ENCODE data around the gene APOO.

The APOO gene

GRCh38 chrX:23907498-23908218 lies at the start of gene APOO, which contains the start of gene CXorf58:
Gene APOO (minus strand): TSS chrX:23907938. CDS start chrX:23907702, 236 bp downstream.
Gene CXorf58 (plus strand): TSS chrX:23908006. CDS start chrX:23910303, 2,297 bp downstream.
- DNase-seq: peak; percentile 67

- no peak for DNase-seq
These were observed 46.7 kb upstream of the APOO start for GRCh38 chrX:23954396-23954795.

GRCh38 chrX:23953908-23954269 lies 46.2 kb upstream of the APOO start:
- DNase-seq: no peak

GRCh38 chrX:23952984-23953907 lies 45.5 kb upstream of the APOO start:
- no peak for DNase-seq

GRCh38 chrX:23952391-23952790 lies 44.7 kb upstream of the APOO start:
- DNase-seq: no peak

- DNase-seq: no peak
These were observed 37.5 kb upstream of the APOO start for GRCh38 chrX:23945206-23945605.

- DNase-seq: no peak
These were observed 36.5 kb upstream of the APOO start for GRCh38 chrX:23944234-23944633.

- no peak for DNase-seq
These were observed 31.5 kb upstream of the APOO start for GRCh38 chrX:23939203-23939602.

- DNase-seq: no peak
These were observed 31.0 kb upstream of the APOO start for GRCh38 chrX:23938690-23939089.

GRCh38 chrX:23937100-23937499 lies 29.4 kb upstream of the APOO start:
- DNase-seq: no peak

GRCh38 chrX:23936180-23936579 lies 28.4 kb upstream of the APOO start:
- no peak for DNase-seq

GRCh38 chrX:23935106-23935505 lies 27.4 kb upstream of the APOO start:
- no peak for DNase-seq

GRCh38 chrX:23932046-23932445 lies 24.3 kb upstream of the APOO start:
- DNase-seq: no peak

GRCh38 chrX:23930894-23931604 lies 23.3 kb upstream of the APOO start:
- DNase-seq: no peak

GRCh38 chrX:23926015-23926414 lies 18.3 kb upstream of the APOO start:
- DNase-seq: no peak

- DNase-seq: no peak
These were observed 12.1 kb upstream of the APOO start for GRCh38 chrX:23919706-23920320.

GRCh38 chrX:23919148-23919547 lies 11.4 kb upstream of the APOO start:
- DNase-seq: no peak

- DNase-seq: no peak
These were observed 3.5 kb upstream of the APOO start for GRCh38 chrX:23911126-23911835.

- DNase-seq: no peak
These were observed 674 bp upstream of the APOO start for GRCh38 chrX:23908219-23909004.

- DNase-seq: no peak
These were observed 634 bp downstream of the APOO start for GRCh38 chrX:23907111-23907497.

GRCh38 chrX:23904096-23904495 lies 3.6 kb downstream of the APOO start:
- no peak for DNase-seq

Measured in SHP77 treated with DMSO at 0.1 percent for 48 hours (cell line).